Endothelial cell (in vitro differentiated cells): Measurements from ENCODE around the gene LOXL1. TPM values are rescaled to one million over a fixed set of nuclear protein-coding genes. Genes with fewer than 3 reads are reported as not detected.

Experiments
- DNase-seq: peaks from one replicate; pipeline ENCODE4 v3.0.0; 2021; ENCODE audit warnings: low spot score
- H3K27ac Mint-ChIP-seq: one replicate; pipeline ENCODE4 v1.8.0; 2021; ENCODE audit warnings: mixed read lengths, inconsistent platforms; ENCODE audit not compliant: unreplicated experiment
- H3K27me3 Mint-ChIP-seq: one replicate; pipeline ENCODE4 v1.8.0; 2021; ENCODE audit warnings: mild to moderate bottlenecking, moderate library complexity, mixed read lengths, inconsistent platforms; ENCODE audit not compliant: unreplicated experiment
- H3K36me3 Mint-ChIP-seq: one replicate; pipeline ENCODE4 v1.8.0; 2021; ENCODE audit warnings: mild to moderate bottlenecking, low read depth, mixed read lengths, inconsistent platforms; ENCODE audit not compliant: unreplicated experiment
- H3K4me1 Mint-ChIP-seq: one replicate; pipeline ENCODE4 v1.8.0; 2021; ENCODE audit warnings: mild to moderate bottlenecking, mixed read lengths, inconsistent platforms; ENCODE audit not compliant: unreplicated experiment
- H3K4me3 Mint-ChIP-seq: one replicate; pipeline ENCODE4 v1.8.0; 2021; ENCODE audit warnings: mild to moderate bottlenecking, mixed read lengths, inconsistent platforms; ENCODE audit not compliant: unreplicated experiment
- H3K9me3 Mint-ChIP-seq: one replicate; pipeline ENCODE4 v1.8.0; 2021; ENCODE audit warnings: mixed read lengths, inconsistent platforms; ENCODE audit not compliant: unreplicated experiment
- total RNA-seq: library from RNA; stranded (reverse); fragmentation: NEBNext Ultra II Directional; extraction: Animal tissue kit (Norgen Biotek cat#: 25700); gene quantifications from one replicate; pipeline ENCODE4 v1.2.1, GENCODE V29; 2021; ENCODE audit not compliant: unreplicated experiment
- TF ChIP-seq, protein P1 (sequence below): fragments of 200-600 bp; sonication (generic); IDR thresholded peaks from one replicate; pipeline ENCODE4 v1.5.0; 2021; ENCODE audit warnings: antibody characterized with exemption; ENCODE audit not compliant: unreplicated experiment

LOXL1 gene
- total RNA-seq, 1 donor from 2014 or later = 156 TPM

DNA sequence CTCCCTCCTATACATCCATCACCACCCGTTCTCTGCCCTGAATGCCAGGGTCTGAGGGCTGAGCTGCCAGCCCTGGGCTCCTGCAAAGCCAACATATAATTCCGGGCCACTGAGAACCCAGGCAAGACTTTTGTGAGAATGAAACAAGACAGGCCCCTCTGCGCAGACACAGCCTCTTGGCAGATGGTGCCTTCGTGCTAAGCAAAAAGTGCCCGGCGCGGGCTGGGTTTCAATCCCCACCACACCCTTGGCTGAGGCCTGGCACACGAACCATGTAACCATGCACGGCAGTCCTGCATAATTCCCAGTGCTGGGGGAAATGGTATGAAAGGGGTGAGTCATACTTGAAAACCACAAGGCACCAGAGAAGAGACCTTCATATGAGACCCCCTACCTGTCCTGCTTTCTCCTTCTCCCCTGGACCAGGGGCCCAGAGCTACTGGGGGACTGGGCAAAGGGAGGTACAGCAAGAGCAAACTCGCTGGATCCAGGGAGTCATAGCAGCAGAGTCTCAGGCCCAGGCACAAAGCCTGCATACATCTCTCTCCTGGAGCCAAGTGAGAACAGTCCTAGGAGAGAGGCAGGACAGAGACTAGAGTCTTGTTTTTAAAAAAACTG lies 26.1 kb upstream of the LOXL1 start:
- H3K27ac Mint-ChIP-seq = no peak overlapping the region
- TF ChIP-seq, protein P1, sequence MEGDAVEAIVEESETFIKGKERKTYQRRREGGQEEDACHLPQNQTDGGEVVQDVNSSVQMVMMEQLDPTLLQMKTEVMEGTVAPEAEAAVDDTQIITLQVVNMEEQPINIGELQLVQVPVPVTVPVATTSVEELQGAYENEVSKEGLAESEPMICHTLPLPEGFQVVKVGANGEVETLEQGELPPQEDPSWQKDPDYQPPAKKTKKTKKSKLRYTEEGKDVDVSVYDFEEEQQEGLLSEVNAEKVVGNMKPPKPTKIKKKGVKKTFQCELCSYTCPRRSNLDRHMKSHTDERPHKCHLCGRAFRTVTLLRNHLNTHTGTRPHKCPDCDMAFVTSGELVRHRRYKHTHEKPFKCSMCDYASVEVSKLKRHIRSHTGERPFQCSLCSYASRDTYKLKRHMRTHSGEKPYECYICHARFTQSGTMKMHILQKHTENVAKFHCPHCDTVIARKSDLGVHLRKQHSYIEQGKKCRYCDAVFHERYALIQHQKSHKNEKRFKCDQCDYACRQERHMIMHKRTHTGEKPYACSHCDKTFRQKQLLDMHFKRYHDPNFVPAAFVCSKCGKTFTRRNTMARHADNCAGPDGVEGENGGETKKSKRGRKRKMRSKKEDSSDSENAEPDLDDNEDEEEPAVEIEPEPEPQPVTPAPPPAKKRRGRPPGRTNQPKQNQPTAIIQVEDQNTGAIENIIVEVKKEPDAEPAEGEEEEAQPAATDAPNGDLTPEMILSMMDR = no peak
- H3K4me1 Mint-ChIP-seq = peaks cover 5% of the 10 kb centered on the region
- H3K4me3 Mint-ChIP-seq = no peak overlapping the region
- DNase-seq = no peak
- peaks cover 24% of the 10 kb centered on the region for H3K36me3 Mint-ChIP-seq
- no peaks in the 10 kb centered on the region for H3K9me3 Mint-ChIP-seq
- peaks cover 7% of the 10 kb centered on the region for H3K27me3 Mint-ChIP-seq

DNA sequence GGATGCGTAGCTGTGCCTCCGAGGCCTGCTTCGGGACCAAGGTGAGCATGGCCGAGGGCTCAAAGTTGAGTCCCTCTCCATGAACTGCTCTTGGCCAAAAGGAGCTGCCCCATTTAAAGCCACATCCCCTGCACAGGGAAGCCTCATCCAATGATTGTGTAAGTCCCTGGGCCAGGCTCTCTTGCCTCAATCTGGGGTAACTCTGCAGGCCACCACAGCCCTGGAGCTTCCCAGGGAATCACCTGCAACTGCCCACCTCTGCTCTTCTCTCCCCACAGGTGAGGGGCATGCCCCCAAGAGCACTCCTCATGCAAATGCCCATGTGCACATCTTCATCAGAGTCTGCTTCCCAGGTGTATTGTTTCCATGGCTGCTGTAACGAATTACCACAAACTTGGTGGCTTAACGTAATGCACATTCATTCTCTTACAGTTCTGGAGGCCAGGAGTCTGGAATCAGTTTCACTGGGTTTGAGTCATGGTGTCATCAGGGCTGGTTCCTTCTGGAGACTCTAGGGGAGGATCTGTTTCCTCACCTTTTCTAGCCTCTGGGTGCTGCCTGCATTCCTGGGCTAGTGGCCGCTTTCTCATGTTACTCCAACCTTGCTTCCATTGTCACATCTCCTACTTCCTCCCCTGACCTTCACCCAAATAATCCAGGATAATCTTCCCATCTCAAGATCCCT lies 25.0 kb upstream of the LOXL1 start:
- no peak overlapping the region for H3K4me3 Mint-ChIP-seq
- no peaks in the 10 kb centered on the region for H3K9me3 Mint-ChIP-seq
- TF ChIP-seq, protein P1 = no peak
- H3K4me1 Mint-ChIP-seq = peaks cover 5% of the 10 kb centered on the region
- peaks cover 7% of the 10 kb centered on the region for H3K27me3 Mint-ChIP-seq
- DNase-seq = no peak
- H3K27ac Mint-ChIP-seq = no peak overlapping the region
- H3K36me3 Mint-ChIP-seq = peaks cover 23% of the 10 kb centered on the region

DNA sequence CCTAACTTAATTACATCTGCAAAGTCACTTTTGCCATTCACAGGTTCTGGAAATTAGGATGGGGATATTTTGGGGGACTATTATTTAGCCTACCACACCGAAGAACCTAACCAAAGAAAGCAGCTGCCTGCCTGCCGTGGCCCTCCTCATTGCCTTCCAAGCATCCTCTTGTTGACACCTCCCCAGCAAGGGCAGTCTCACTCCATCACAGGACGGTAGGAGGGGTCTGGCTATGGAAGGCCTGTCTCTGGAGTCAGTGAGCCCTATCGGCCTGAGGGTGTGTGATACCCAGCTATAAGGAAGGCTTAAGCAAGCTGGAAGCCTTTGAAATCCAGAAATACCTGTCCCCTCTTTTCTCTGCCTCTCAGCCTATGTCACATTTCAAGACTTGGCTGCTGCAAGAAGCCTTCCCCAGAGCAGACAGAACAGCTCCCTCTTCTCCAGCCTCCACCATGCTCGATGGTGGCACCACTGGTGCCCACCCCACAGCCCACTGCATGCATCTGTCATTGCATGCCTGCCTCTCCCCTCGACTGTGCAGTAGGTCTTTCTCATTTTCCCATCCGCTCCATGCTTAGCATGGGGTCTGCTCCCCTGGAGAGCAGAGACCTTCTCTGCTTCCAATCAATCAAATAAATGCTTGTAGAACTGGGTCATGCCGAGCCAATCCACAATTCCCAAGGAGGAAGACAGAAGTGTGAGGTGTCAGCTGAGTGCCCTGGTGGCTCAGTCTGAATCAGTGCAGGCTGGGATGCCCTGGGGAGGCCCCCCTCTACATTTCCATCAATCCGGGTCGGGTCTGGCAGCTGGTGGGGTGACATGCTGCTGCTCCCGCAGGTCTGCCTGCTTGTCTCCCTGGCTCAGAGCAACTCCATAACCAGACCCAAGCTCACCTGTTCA lies 23.9 kb upstream of the LOXL1 start:
- Mint-ChIP-seq H3K4me1 (peaks cover 13% of the 10 kb centered on the region), H3K4me3 (no peak overlapping the region), H3K36me3 (peaks cover 34% of the 10 kb centered on the region), H3K9me3 (no peaks in the 10 kb centered on the region), H3K27ac (no peak overlapping the region), H3K27me3 (peaks cover 7% of the 10 kb centered on the region)
- TF ChIP-seq, protein P1 = no peak
- DNase-seq = no peak

DNA sequence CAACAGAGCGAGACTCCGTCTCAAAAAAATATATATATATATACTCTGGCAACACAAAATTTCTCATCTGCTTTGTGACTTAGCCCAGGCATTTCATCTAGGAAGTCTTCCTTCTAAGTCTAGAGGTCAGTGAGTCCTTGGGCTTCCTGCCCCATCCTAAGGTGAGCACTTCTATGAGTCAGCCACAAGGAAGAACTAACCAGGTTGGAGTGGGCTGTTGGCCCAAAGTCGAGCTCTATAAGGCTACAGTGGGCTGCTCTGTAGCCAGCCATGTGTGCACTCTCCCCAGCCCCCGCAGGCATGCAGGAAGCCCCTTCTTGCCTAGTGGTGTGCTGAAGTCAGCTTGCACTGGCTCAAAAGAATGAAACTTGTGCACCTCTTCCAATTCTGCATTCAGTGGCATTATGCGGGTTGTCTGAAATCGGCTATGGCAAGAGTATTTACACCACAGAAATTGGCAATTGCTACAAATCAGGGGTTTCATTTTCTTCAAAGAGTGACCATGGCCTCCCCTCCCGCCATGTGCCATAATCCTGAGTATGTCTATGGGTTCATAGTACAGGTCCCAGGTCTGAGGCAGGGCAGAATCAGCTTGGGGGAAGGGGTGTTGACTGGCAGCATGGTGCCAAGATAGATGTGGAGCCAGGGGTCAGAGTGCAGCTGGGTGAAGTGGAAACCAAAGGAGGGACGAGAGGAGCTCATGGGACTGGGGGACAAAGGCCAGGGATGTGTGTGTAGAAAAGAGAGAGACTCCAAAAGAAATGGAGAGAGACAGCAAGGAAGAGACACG lies 22.0 kb upstream of the LOXL1 start:
- TF ChIP-seq, protein P1 = no peak
- no peak overlapping the region for H3K4me3 Mint-ChIP-seq
- no peak for DNase-seq
- H3K9me3 Mint-ChIP-seq = no peaks in the 10 kb centered on the region
- H3K4me1 Mint-ChIP-seq = peaks cover 18% of the 10 kb centered on the region
- peaks cover 43% of the 10 kb centered on the region for H3K36me3 Mint-ChIP-seq
- H3K27ac Mint-ChIP-seq = no peak overlapping the region
- H3K27me3 Mint-ChIP-seq = peaks cover 8% of the 10 kb centered on the region
